ENCODE data around the gene FZD10.

Gene FZD10

DNA sequence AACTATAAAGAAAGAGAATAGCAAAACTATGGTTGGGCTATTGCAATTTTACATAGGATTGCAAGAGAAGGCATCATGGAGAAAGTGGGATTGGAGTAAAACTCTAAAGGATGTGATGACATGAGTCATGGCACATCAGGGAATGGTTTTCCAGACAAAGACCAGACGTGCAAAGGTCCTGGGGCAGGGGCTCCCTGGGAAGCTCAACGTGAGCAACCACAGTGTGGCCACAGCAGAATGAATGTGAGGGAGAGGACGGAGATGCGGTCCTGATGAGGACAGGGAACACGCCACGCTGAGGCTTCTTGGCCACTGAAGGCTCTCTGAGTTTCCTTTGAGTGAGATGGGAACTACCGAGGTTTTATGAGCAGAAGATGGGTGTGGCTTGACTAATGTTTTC is 38.2 kb downstream of the FZD10 start:
- no peak overlapping the region for H2BK12ac ChIP-seq (ENCODE audit: low read length)
- no peak overlapping the region for H3K14ac ChIP-seq (ENCODE audit: low read length)
- H4K8ac ChIP-seq (ENCODE audit: low read depth, low read length): no peak overlapping the region
- H3K79me1 ChIP-seq (ENCODE audit: low read length): no peaks in the 10 kb centered on the region
- H3K79me2 ChIP-seq (ENCODE audit: control insufficient read depth, insufficient read depth, low read length, poor library complexity): no peaks in the 10 kb centered on the region
- H3K9me3 ChIP-seq (ENCODE audit: insufficient read depth, low read depth, low read length): peaks cover 4% of the 10 kb centered on the region
- H4K12ac ChIP-seq (ENCODE audit: low read depth, low read length): no peak overlapping the region
- H3K4me2 ChIP-seq (ENCODE audit: low read length): no peak overlapping the region
- H2BK120ac ChIP-seq (ENCODE audit: insufficient read depth, low read length, poor library complexity): no peak overlapping the region
- H4K91ac ChIP-seq (ENCODE audit: low read depth, low read length): no peak overlapping the region
- no peak overlapping the region for H2BK5ac ChIP-seq (ENCODE audit: low read depth, low read length, poor library complexity)
- no peak for DNase-seq
- H2AK5ac ChIP-seq (ENCODE audit: low read length): no peak overlapping the region
- no peak overlapping the region for H3K27ac ChIP-seq (ENCODE audit: low read depth, low read length)
- no peak overlapping the region for H3K9ac ChIP-seq (ENCODE audit: low read length)
- H3K27me3 ChIP-seq (ENCODE audit: insufficient read depth, low read length): peaks cover 1% of the 10 kb centered on the region
- no peaks in the 10 kb centered on the region for H3K4me1 ChIP-seq (ENCODE audit: control insufficient read depth in 1 of 2, insufficient read depth in 2 of 2, low read length in 2 of 2)
- no peak overlapping the region for H3K23ac ChIP-seq (ENCODE audit: low read length)
- no peak overlapping the region for H3K18ac ChIP-seq (ENCODE audit: low read length)
- no peak overlapping the region for H3K4me3 ChIP-seq (ENCODE audit: low read depth, low read length)
- no peak overlapping the region for H3K4ac ChIP-seq (ENCODE audit: low read depth, low read length)
- no peaks in the 10 kb centered on the region for H3K36me3 ChIP-seq (ENCODE audit: control insufficient read depth in 1 of 2, insufficient read depth in 2 of 2, low read length in 2 of 2)
- no peak overlapping the region for H2AFZ ChIP-seq (ENCODE audit: insufficient read depth, low read length, poor library complexity)
- no CpG with 5 or more reads among the region's 7 CpGs for WGBS (ENCODE audit: extremely low coverage, insufficient coverage, insufficient read length)

GRCh38 chr12:130201037-130201436 is 38.8 kb downstream of the FZD10 start:
- Histone ChIP-seq H4K91ac (ENCODE audit: low read depth, low read length) (no peak overlapping the region), H2AK5ac (ENCODE audit: low read length) (no peak overlapping the region), H2AFZ (ENCODE audit: insufficient read depth, low read length, poor library complexity) (no peak overlapping the region), H3K4me3 (ENCODE audit: low read depth, low read length) (no peak overlapping the region), H3K27ac (ENCODE audit: low read depth, low read length) (no peak overlapping the region), H3K9ac (ENCODE audit: low read length) (no peak overlapping the region), H3K27me3 (ENCODE audit: insufficient read depth, low read length) (peaks cover 1% of the 10 kb centered on the region), H3K23ac (ENCODE audit: low read length) (no peak overlapping the region), H3K36me3 (ENCODE audit: control insufficient read depth in 1 of 2, insufficient read depth in 2 of 2, low read length in 2 of 2) (no peaks in the 10 kb centered on the region), H2BK120ac (ENCODE audit: insufficient read depth, low read length, poor library complexity) (no peak overlapping the region), H3K14ac (ENCODE audit: low read length) (no peak overlapping the region), H4K8ac (ENCODE audit: low read depth, low read length) (no peak overlapping the region), H3K18ac (ENCODE audit: low read length) (no peak overlapping the region), H3K79me1 (ENCODE audit: low read length) (no peaks in the 10 kb centered on the region), H2BK5ac (ENCODE audit: low read depth, low read length, poor library complexity) (no peak overlapping the region), H3K4ac (ENCODE audit: low read depth, low read length) (no peak overlapping the region), H2BK12ac (ENCODE audit: low read length) (no peak overlapping the region), H3K9me3 (ENCODE audit: insufficient read depth, low read depth, low read length) (peaks cover 4% of the 10 kb centered on the region), H3K79me2 (ENCODE audit: control insufficient read depth, insufficient read depth, low read length, poor library complexity) (no peaks in the 10 kb centered on the region), H4K12ac (ENCODE audit: low read depth, low read length) (no peak overlapping the region), H3K4me2 (ENCODE audit: low read length) (no peak overlapping the region), H3K4me1 (ENCODE audit: control insufficient read depth in 1 of 2, insufficient read depth in 2 of 2, low read length in 2 of 2) (no peaks in the 10 kb centered on the region)
- no CpG with 5 or more reads among the region's 8 CpGs for WGBS (ENCODE audit: extremely low coverage, insufficient coverage, insufficient read length)
- no peak for DNase-seq

DNA sequence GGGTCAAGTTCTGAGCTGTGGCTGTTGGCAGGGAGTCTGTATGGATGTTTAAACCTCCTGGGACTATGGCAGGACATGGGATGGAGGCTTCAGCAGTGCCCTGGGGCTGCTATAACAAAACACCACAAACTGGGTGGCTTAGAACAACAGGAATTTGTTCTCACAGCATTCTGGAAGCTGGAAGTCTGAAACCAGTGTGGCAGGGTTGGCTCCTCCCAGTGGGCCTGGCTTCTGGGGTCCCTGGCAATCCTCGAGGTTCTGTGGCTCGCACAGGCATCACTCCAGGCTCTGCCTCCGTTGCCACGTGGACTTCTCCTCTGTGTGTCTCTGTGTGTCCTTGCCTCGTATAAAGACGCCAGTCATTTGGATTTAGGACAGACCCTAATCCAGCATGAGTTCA is 39.9 kb downstream of the FZD10 start:
- no peak for DNase-seq
- H4K8ac ChIP-seq (ENCODE audit: low read depth, low read length): no peak overlapping the region
- no peaks in the 10 kb centered on the region for H3K79me1 ChIP-seq (ENCODE audit: low read length)
- H3K23ac ChIP-seq (ENCODE audit: low read length): no peak overlapping the region
- no peak overlapping the region for H3K18ac ChIP-seq (ENCODE audit: low read length)
- no peak overlapping the region for H2AK5ac ChIP-seq (ENCODE audit: low read length)
- H3K9me3 ChIP-seq (ENCODE audit: insufficient read depth, low read depth, low read length): peaks cover 4% of the 10 kb centered on the region
- no peaks in the 10 kb centered on the region for H3K79me2 ChIP-seq (ENCODE audit: control insufficient read depth, insufficient read depth, low read length, poor library complexity)
- peaks cover 1% of the 10 kb centered on the region for H3K27me3 ChIP-seq (ENCODE audit: insufficient read depth, low read length)
- no peak overlapping the region for H2BK120ac ChIP-seq (ENCODE audit: insufficient read depth, low read length, poor library complexity)
- WGBS (ENCODE audit: extremely low coverage, insufficient coverage, insufficient read length): no CpG with 5 or more reads among the region's 6 CpGs
- no peak overlapping the region for H3K9ac ChIP-seq (ENCODE audit: low read length)
- H2AFZ ChIP-seq (ENCODE audit: insufficient read depth, low read length, poor library complexity): no peak overlapping the region
- H4K91ac ChIP-seq (ENCODE audit: low read depth, low read length): no peak overlapping the region
- no peak overlapping the region for H3K4ac ChIP-seq (ENCODE audit: low read depth, low read length)
- no peak overlapping the region for H3K14ac ChIP-seq (ENCODE audit: low read length)
- no peak overlapping the region for H3K27ac ChIP-seq (ENCODE audit: low read depth, low read length)
- H3K4me3 ChIP-seq (ENCODE audit: low read depth, low read length): no peak overlapping the region
- H3K36me3 ChIP-seq (ENCODE audit: control insufficient read depth in 1 of 2, insufficient read depth in 2 of 2, low read length in 2 of 2): no peaks in the 10 kb centered on the region
- no peak overlapping the region for H4K12ac ChIP-seq (ENCODE audit: low read depth, low read length)
- H2BK5ac ChIP-seq (ENCODE audit: low read depth, low read length, poor library complexity): no peak overlapping the region
- H2BK12ac ChIP-seq (ENCODE audit: low read length): no peak overlapping the region
- H3K4me1 ChIP-seq (ENCODE audit: control insufficient read depth in 1 of 2, insufficient read depth in 2 of 2, low read length in 2 of 2): no peaks in the 10 kb centered on the region
- no peak overlapping the region for H3K4me2 ChIP-seq (ENCODE audit: low read length)

- Histone ChIP-seq H3K14ac (ENCODE audit: low read length) (no peak overlapping the region), H3K4ac (ENCODE audit: low read depth, low read length) (no peak overlapping the region), H3K4me2 (ENCODE audit: low read length) (no peak overlapping the region), H2AK5ac (ENCODE audit: low read length) (no peak overlapping the region), H2BK5ac (ENCODE audit: low read depth, low read length, poor library complexity) (no peak overlapping the region), H3K4me1 (ENCODE audit: control insufficient read depth in 1 of 2, insufficient read depth in 2 of 2, low read length in 2 of 2) (no peaks in the 10 kb centered on the region), H3K79me2 (ENCODE audit: control insufficient read depth, insufficient read depth, low read length, poor library complexity) (no peaks in the 10 kb centered on the region), H3K79me1 (ENCODE audit: low read length) (no peaks in the 10 kb centered on the region), H3K9ac (ENCODE audit: low read length) (no peak overlapping the region), H4K12ac (ENCODE audit: low read depth, low read length) (no peak overlapping the region), H3K27me3 (ENCODE audit: insufficient read depth, low read length) (peaks cover 1% of the 10 kb centered on the region), H3K27ac (ENCODE audit: low read depth, low read length) (no peak overlapping the region), H3K23ac (ENCODE audit: low read length) (no peak overlapping the region), H2AFZ (ENCODE audit: insufficient read depth, low read length, poor library complexity) (no peak overlapping the region), H3K18ac (ENCODE audit: low read length) (no peak overlapping the region), H3K36me3 (ENCODE audit: control insufficient read depth in 1 of 2, insufficient read depth in 2 of 2, low read length in 2 of 2) (no peaks in the 10 kb centered on the region), H3K9me3 (ENCODE audit: insufficient read depth, low read depth, low read length) (peaks cover 4% of the 10 kb centered on the region), H2BK120ac (ENCODE audit: insufficient read depth, low read length, poor library complexity) (no peak overlapping the region), H2BK12ac (ENCODE audit: low read length) (no peak overlapping the region), H3K4me3 (ENCODE audit: low read depth, low read length) (no peak overlapping the region), H4K91ac (ENCODE audit: low read depth, low read length) (no peak overlapping the region), H4K8ac (ENCODE audit: low read depth, low read length) (no peak overlapping the region)
- no CpG with 5 or more reads among the region's 11 CpGs for WGBS (ENCODE audit: extremely low coverage, insufficient coverage, insufficient read length)
- DNase-seq: peak; percentile 30 to 69
Measured at GRCh38 chr12:130203151-130203550, 40.9 kb downstream of the FZD10 start.

Data from trophoblast cell (in vitro differentiated cells and primary cell).